NT2/D1 (cell line): Measurements from ENCODE around the gene CENPV.

Experiments
- SUZ12 ChIP-seq: IDR thresholded peaks from 2 replicates; pipeline ENCODE4 v1.6.1; 2011; ENCODE audit not compliant: insufficient read length, insufficient read depth; ENCODE audit errors: extremely low read depth
- YY1 ChIP-seq: IDR thresholded peaks from 2 replicates; pipeline ENCODE4 v1.6.1; 2011; ENCODE audit not compliant: insufficient read length, insufficient read depth

GRCh38 chr17:16352303-16352666, 984 bp downstream of the CENPV start:
- TF ChIP-seq YY1 (no peak), SUZ12 (no peak)
